HepG2 (cell line): ENCODE measurements around the gene MRAP. TPM values are rescaled to one million over a fixed set of nuclear protein-coding genes. Genes with fewer than 3 reads are reported as not detected.

Source experiments
- ATAC-seq: fragments of 200-7000 bp; cut with Tn5 transposase; 3 replicates; pipeline ENCODE4 v1.9.1; 2020; ENCODE audit warnings: mild to moderate bottlenecking, moderate library complexity
- BruUV-seq: library from RNA; stranded (reverse); fragments of 400-500 nt; replicated peaks from 2 replicates; lab custom pipeline; 2021; lab: Mats Ljungman, UMichigan
- CTCF ChIA-PET: fragments of 300-600 bp; formaldehyde crosslinking; extraction: SDS; loops from one replicate; lab custom pipeline; 2021; ENCODE audit warnings: low total read pairs, inconsistent platforms, low intra/inter-chr PET ratio; lab: Yijun Ruan, JAX
- POLR2A ChIA-PET: fragments of 350-600 bp; sonication (Branson Sonifier 250); formaldehyde crosslinking; loops from one replicate; lab custom pipeline; 2020; ENCODE audit warnings: antibody characterized with exemption, inconsistent platforms; lab: Yijun Ruan, JAX
- DNase-seq: peaks from one replicate; pipeline ENCODE4 v3.0.0-alpha.2; 2015; ENCODE audit warnings: low spot score
- FAIRE-seq: peaks from 3 replicates; lab custom pipeline; 2011; peaks lifted over from hg19 to GRCh38; lab: Jason Lieb, UNC
- H2AFZ ChIP-seq: one replicate; pipeline ENCODE4 v1.6.1; 2011; ENCODE audit warnings: low read length, inconsistent platforms
- H3K27ac ChIP-seq: fragments of 300-600 bp; 3 replicates; pipeline ENCODE4 v1.8.0; 2011; ENCODE audit warnings: mixed run types, mild to moderate bottlenecking, mixed read lengths, low read length, inconsistent platforms; ENCODE audit not compliant: insufficient read depth; ENCODE audit errors: extremely low read length
- H3K27me3 ChIP-seq, 2 experiments: fragments of 200-600 bp in 1 of 2; 2 replicates in 1 of 2; 3 replicates in 1 of 2; pipeline versions ENCODE4 v1.6.0 to v1.8.0; 2011; ENCODE audit warnings: low read length in 2 of 2, mild to moderate bottlenecking in 2 of 2, moderate library complexity in 2 of 2, inconsistent platforms in 1 of 2; ENCODE audit not compliant: insufficient read depth in 2 of 2, control insufficient read depth in 1 of 2
- H3K36me3 ChIP-seq, 2 experiments: fragments of 200-600 bp in 1 of 2; replicated peaks in 1 of 2; 2 replicates in 1 of 2; 3 replicates in 1 of 2; pipeline versions ENCODE4 v1.5.1 to v1.8.0; 2011; ENCODE audit warnings: low read length in 2 of 2, inconsistent platforms in 1 of 2; ENCODE audit not compliant: insufficient read depth in 2 of 2, control insufficient read depth in 1 of 2
- H3K4me1 ChIP-seq: 2 replicates; pipeline ENCODE4 v1.5.1; 2012; ENCODE audit warnings: low read length, inconsistent platforms; ENCODE audit not compliant: insufficient read depth
- H3K4me2 ChIP-seq: 2 replicates; pipeline ENCODE4 v1.6.0; 2011; ENCODE audit warnings: low read depth, low read length, inconsistent platforms
- H3K4me3 ChIP-seq, 3 experiments: fragments of 200-600 bp in 1 of 3; sonication (generic), shearing (Covaris generic) in 1 of 3; replicated peaks in 1 of 3; 2 replicates each; pipeline ENCODE4 v1.5.1; 2011 to 2016; ENCODE audit warnings: low read length in 3 of 3, inconsistent platforms in 2 of 3, low read depth in 2 of 3, mild to moderate bottlenecking in 2 of 3, control low read depth in 1 of 3, mixed read lengths in 1 of 3; ENCODE audit not compliant: insufficient read depth in 1 of 3
- H3K79me2 ChIP-seq: one replicate; pipeline ENCODE4 v1.6.1; 2011; ENCODE audit warnings: low read length, inconsistent platforms; ENCODE audit not compliant: insufficient read depth
- H3K9ac ChIP-seq: 2 replicates; pipeline ENCODE4 v1.6.0; 2011; ENCODE audit warnings: mild to moderate bottlenecking, low read depth, low read length, inconsistent platforms; ENCODE audit not compliant: insufficient read depth
- H3K9me3 ChIP-seq: 2 replicates; pipeline ENCODE4 v1.5.1; 2012; ENCODE audit warnings: mild to moderate bottlenecking, low read length
- H4K20me1 ChIP-seq: 2 replicates; pipeline ENCODE4 v1.6.0; 2011; ENCODE audit warnings: inconsistent platforms, mild to moderate bottlenecking, low read length, moderate library complexity; ENCODE audit not compliant: insufficient read depth
- BCL6 ChIP-seq: IDR thresholded peaks from 2 replicates; pipeline ENCODE4 v1.6.1; 2016; ENCODE audit warnings: missing genetic modification reagents, missing compliant biosample characterization
- FOXO1 ChIP-seq: sonication (generic); formaldehyde crosslinking; IDR thresholded peaks from 2 replicates; pipeline ENCODE4 v1.4.0; 2020; ENCODE audit warnings: missing genetic modification reagents
- GFI1 ChIP-seq: sonication (generic); formaldehyde crosslinking; IDR thresholded peaks from 2 replicates; pipeline ENCODE4 v1.5.0; 2020; ENCODE audit warnings: missing genetic modification reagents, mild to moderate bottlenecking, borderline replicate concordance
- HNRNPLL ChIP-seq: fragments of 200-400 bp; formaldehyde crosslinking; IDR thresholded peaks from 2 replicates; pipeline ENCODE4 v1.6.1; 2017; ENCODE audit warnings: mild to moderate bottlenecking, low read depth, low read length; ENCODE audit not compliant: poor library complexity, severe bottlenecking
- PRPF4 ChIP-seq: fragments of 200-400 bp; formaldehyde crosslinking; IDR thresholded peaks from 2 replicates; pipeline ENCODE4 v1.6.1; 2016; ENCODE audit warnings: low read length, low read depth; ENCODE audit not compliant: poor library complexity, severe bottlenecking
- ZNF235 ChIP-seq: sonication (generic); formaldehyde crosslinking; IDR thresholded peaks from 2 replicates; pipeline ENCODE4 v1.8.1; 2023; ENCODE audit warnings: mild to moderate bottlenecking, missing genetic modification reagents, borderline replicate concordance
- ZNF629 ChIP-seq: sonication (generic); formaldehyde crosslinking; conservative IDR thresholded peaks from 2 replicates; pipeline ENCODE4 v1.5.0; 2020; ENCODE audit warnings: missing genetic modification reagents
- ZNF850 ChIP-seq: sonication (generic); formaldehyde crosslinking; conservative IDR thresholded peaks from 2 replicates; pipeline ENCODE4 v1.9.0; 2021; ENCODE audit warnings: mild to moderate bottlenecking, missing genetic modification reagents
- WGBS: methylation state at CpG from one replicate; pipeline ENCODE4 v1.1.6; 2017; ENCODE audit warnings: low lambda C conversion rate; 5-methylcytosine and 5-hydroxymethylcytosine counted together
- in situ Hi-C: cut with HindIII; loops from 2 replicates; pipeline ENCODE4 v1.10.0; 2017; ENCODE audit warnings: low pct_unique_long_range_greater_than_20kb; ENCODE audit not compliant: extremely low pct_ligation_motif_present
- intact Hi-C: fragments of 100-400 bp; cut with micrococcal nuclease; formaldehyde crosslinking; loops from one replicate; pipeline ENCODE4 v1.10.0; 2022; ENCODE audit not compliant: unreplicated experiment
- polyA plus RNA-seq, 8 experiments: library from polyadenylated mRNA; depleted of rRNA in 3 of 8; stranded (reverse) in 7 of 8; unstranded in 1 of 8; fragments of >200 nt; fragmentation: Illumina TruSeq in 4 of 8; extraction: Trizol in 4 of 8; gene quantifications; 2 replicates each; pipeline versions ENCODE4 v1.2.1 to v1.2.3, GENCODE V29; 2011 to 2016; ENCODE audit warnings: low read depth in 4 of 8, missing spikeins in 1 of 8, mixed read lengths in 1 of 8; ENCODE audit not compliant: insufficient read depth in 1 of 8
- total RNA-seq, 5 experiments: library from RNA; depleted of rRNA; stranded (reverse); fragments of >200 nt; fragmentation: Illumina TruSeq; extraction: Trizol; gene quantifications; 2 replicates each; pipeline ENCODE4 v1.2.3, GENCODE V29; 2016; ENCODE audit warnings: low read depth in 1 of 5
- TF ChIP-seq, protein P1 (sequence below): IDR thresholded peaks from 2 replicates; pipeline ENCODE4 v1.6.1; 2016; ENCODE audit warnings: low read depth

MRAP gene
- total and polyA plus RNA-seq, 2 of the 13 experiments (the other 11 are each of a cell fraction or from before 2014, with no cell fraction given): 0.46 to 1.2 TPM

GRCh38 chr21:32298658-32299081 is at the start of gene MRAP (continued):
- TF ChIP-seq, protein P1, sequence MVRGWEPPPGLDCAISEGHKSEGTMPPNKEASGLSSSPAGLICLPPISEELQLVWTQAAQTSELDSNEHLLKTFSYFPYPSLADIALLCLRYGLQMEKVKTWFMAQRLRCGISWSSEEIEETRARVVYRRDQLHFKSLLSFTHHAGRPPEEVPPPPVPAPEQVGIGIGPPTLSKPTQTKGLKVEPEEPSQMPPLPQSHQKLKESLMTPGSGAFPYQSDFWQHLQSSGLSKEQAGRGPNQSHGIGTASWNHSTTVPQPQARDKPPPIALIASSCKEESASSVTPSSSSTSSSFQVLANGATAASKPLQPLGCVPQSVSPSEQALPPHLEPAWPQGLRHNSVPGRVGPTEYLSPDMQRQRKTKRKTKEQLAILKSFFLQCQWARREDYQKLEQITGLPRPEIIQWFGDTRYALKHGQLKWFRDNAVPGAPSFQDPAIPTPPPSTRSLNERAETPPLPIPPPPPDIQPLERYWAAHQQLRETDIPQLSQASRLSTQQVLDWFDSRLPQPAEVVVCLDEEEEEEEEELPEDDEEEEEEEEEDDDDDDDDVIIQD (CRISPR knock-in tag): no peak
- peak; percentile 41 for TF ChIP-seq HNRNPLL
- TF ChIP-seq FOXO1 (CRISPR knock-in tag): no peak
- TF ChIP-seq BCL6 (CRISPR knock-in tag): 0 out of 2 replicates have a peak, but pooled peaks have one; percentile 2
- TF ChIP-seq PRPF4: no peak

DNA sequence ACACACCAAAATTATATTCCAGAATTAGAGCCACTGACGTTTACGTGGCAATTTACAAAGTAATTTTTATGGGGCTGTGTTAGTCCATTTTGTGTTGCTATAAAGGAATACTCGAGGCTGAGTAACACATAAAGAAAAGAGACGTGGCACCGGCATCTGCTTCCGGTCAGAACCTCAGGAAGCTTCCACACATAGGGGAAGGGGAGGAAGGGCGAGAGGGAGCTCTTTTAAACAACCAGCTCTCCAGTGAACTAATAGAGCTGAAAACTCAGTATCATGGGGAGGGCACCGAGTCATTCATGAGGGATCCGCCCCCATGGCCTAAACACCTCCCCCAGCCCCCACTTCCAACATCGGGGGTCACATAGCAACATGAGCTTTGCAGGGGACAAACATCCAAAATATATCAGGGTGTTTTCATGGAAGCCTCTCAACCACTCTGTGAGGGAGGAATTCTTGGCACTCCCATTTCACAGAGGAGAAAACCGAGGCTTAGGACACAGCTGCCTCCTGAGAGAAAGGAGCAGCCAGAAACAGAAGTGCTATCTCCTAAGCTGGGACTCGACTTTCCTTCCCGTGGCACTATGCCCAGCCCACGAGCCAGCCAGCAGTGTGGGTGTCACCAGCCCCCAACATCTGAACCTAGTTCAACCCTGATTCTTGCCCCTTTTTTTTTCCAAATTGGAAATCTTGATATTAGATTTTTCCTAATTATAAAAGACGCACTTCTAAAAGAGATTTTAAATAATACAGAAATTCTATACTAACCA is 49.0 kb upstream of the MRAP start:
- no TSS peak for BruUV-seq
- H3K9me3 ChIP-seq: no peaks in the 10 kb centered on the region
- H3K27me3 ChIP-seq: peaks cover 2 to 46% of the 10 kb centered on the region in 2 experiments; a peak in 4 of 5 replicates
- FAIRE-seq (no peak), DNase-seq (no peak), ATAC-seq (no peak)
- no peaks in the 10 kb centered on the region for H3K4me1 ChIP-seq
- H3K27ac ChIP-seq: no peak overlapping the region
- no peak overlapping the region for H3K9ac ChIP-seq
- 20% methylated on average over 15 of the region's 15 CpGs for WGBS
- intact Hi-C loops: no loop called here
- no peaks in the 10 kb centered on the region for H4K20me1 ChIP-seq
- in situ Hi-C loops: loop anchor here (10.0 to 25.0 kb wide), 2 partner anchors 262 to 475 kb away; no protein-coding TSS in a partner anchor
- ChIA-PET POLR2A (no interaction called here), CTCF (no interaction called here)
- TF ChIP-seq ZNF629 (CRISPR knock-in tag) (peak; percentile 49), ZNF235 (CRISPR knock-in tag) (no peak), GFI1 (CRISPR knock-in tag) (no peak), ZNF850 (no peak)
- no peaks in the 10 kb centered on the region for H3K36me3 ChIP-seq
- no peak overlapping the region for H3K4me2 ChIP-seq
- H3K4me3 ChIP-seq: no peak overlapping the region
- no peak overlapping the region for H2AFZ ChIP-seq
- H3K79me2 ChIP-seq: no peaks in the 10 kb centered on the region
